Osteocyte (in vitro differentiated cells): ENCODE results near the gene TPRX2. TPM values are rescaled to one million over a fixed set of nuclear protein-coding genes. Genes with fewer than 3 reads are reported as not detected.
"Not testable (repeated sequence)": the region's sequence is repeated elsewhere in the genome, so short reads cannot be mapped to it uniquely, and the experiment has no call there.

ENCODE experiments used
- DNase-seq: peaks from one replicate; pipeline ENCODE4 v3.0.0; 2021; ENCODE audit warnings: mixed read lengths; ENCODE audit not compliant: unreplicated experiment; ENCODE audit errors: extremely low spot score
- H3K27ac Mint-ChIP-seq: one replicate; pipeline ENCODE4 v1.8.0; 2021; ENCODE audit warnings: mild to moderate bottlenecking, mixed read lengths; ENCODE audit not compliant: unreplicated experiment
- H3K27me3 Mint-ChIP-seq: one replicate; pipeline ENCODE4 v1.8.0; 2021; ENCODE audit warnings: mixed read lengths; ENCODE audit not compliant: unreplicated experiment
- H3K36me3 Mint-ChIP-seq: one replicate; pipeline ENCODE4 v1.8.0; 2021; ENCODE audit warnings: mixed read lengths; ENCODE audit not compliant: unreplicated experiment
- H3K4me1 Mint-ChIP-seq: one replicate; pipeline ENCODE4 v1.8.0; 2021; ENCODE audit warnings: mixed read lengths; ENCODE audit not compliant: unreplicated experiment
- H3K4me3 Mint-ChIP-seq: one replicate; pipeline ENCODE4 v1.8.0; 2021; ENCODE audit warnings: mild to moderate bottlenecking, moderate library complexity, mixed read lengths; ENCODE audit not compliant: unreplicated experiment
- H3K9me3 Mint-ChIP-seq: one replicate; pipeline ENCODE4 v1.8.0; 2021; ENCODE audit warnings: mixed read lengths; ENCODE audit not compliant: unreplicated experiment
- CTCF ChIP-seq: fragments of 200-600 bp; sonication (generic); IDR thresholded peaks from 2 replicates; pipeline ENCODE4 v1.5.0; 2021; ENCODE audit warnings: antibody characterized with exemption, mild to moderate bottlenecking, moderate library complexity
- total RNA-seq: library from RNA; stranded (reverse); gene quantifications from 2 replicates; pipeline ENCODE4 v1.2.1, GENCODE V29; 2021

Gene TPRX2
- total RNA-seq, 1 donor from 2014 or later, result not detected

GRCh38 chr19:47899335-47899734 is 40.3 kb downstream of the TPRX2 start:
- H3K4me3 Mint-ChIP-seq, result no peak overlapping the region
- no peak for TF ChIP-seq CTCF

DNA sequence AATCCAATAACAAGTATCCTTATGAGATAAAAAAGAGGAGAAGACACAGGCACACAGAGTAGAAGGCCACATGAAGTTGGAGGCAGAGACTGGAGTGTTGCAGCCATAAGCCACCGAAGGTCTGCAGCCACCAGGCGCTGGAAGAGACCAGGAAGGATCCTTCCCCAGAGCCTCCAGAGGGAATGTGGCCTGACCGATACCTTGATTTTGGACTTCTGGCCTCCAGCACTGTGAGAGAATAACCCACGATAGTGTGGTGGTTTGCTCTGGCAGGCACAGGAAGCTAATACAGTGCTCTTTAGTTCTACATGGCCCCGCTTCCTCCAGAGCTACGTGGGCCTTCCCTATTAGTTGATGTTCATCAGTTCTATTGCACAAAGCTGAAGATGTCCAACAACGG is 42.3 kb downstream of the TPRX2 start:
- peak; percentile 51 for DNase-seq
- Mint-ChIP-seq H3K9me3 (no peaks in the 10 kb centered on the region), H3K27me3 (peaks cover 7% of the 10 kb centered on the region), H3K27ac (no peak overlapping the region), H3K4me3 (no peak overlapping the region), H3K4me1 (no peaks in the 10 kb centered on the region), H3K36me3 (no peaks in the 10 kb centered on the region)
- no peak for TF ChIP-seq CTCF

More at GRCh38 chr19:47899335-47899734, 40.3 kb downstream of the TPRX2 start:
- no peak for DNase-seq
- Mint-ChIP-seq H3K27ac (no peak overlapping the region), H3K9me3 (peaks cover 6% of the 10 kb centered on the region), H3K4me1 (no peaks in the 10 kb centered on the region), H3K36me3 (no peaks in the 10 kb centered on the region), H3K27me3 (peaks cover 7% of the 10 kb centered on the region)

- DNase-seq, result peak; percentile 94
- not testable (repeated sequence) for H3K4me1 Mint-ChIP-seq, H3K9me3 Mint-ChIP-seq, H3K4me3 Mint-ChIP-seq, H3K27ac Mint-ChIP-seq, H3K27me3 Mint-ChIP-seq, H3K36me3 Mint-ChIP-seq
- peak; percentile 56 for TF ChIP-seq CTCF
Observed at GRCh38 chr19:47909350-47909749, 50.3 kb downstream of the TPRX2 start.

DNA sequence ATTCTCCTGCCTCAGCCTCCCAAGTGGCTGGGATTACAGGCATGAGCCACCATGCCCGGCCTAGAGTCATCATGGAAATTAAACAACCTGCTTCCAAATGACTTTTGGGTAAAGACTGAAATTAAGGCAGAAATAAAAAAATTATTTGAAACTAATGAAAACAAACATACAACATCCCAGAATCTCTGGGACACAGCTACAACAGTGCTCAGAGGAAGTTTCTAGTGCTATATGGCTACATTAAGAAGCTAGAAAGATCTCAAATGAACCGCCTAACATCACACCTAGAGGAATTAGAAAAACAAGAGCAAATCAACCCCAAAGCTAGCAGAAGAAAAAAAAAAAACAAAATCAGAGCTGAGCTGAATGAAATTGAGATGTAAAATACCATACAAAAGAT is 51.2 kb downstream of the TPRX2 start:
- not testable (repeated sequence) for H3K36me3 Mint-ChIP-seq, H3K9me3 Mint-ChIP-seq, H3K27me3 Mint-ChIP-seq, H3K4me1 Mint-ChIP-seq, H3K27ac Mint-ChIP-seq, H3K4me3 Mint-ChIP-seq
- peak; percentile 72 for DNase-seq

Other genes starting within 250 kb of the TPRX2 start
- 440 and 443 TPM in 2 replicates for gene EHD2, start 145.8 kb upstream of the TPRX2 start, total RNA-seq
- 231 and 232 TPM in 2 replicates for gene NOP53, start 113.7 kb upstream of the TPRX2 start, total RNA-seq
- gene SELENOW, start 80.5 kb upstream of the TPRX2 start, total RNA-seq, result 193 and 204 TPM in 2 replicates
- not detected in 2 replicates for gene TPRX1, start 54.7 kb upstream of the TPRX2 start, total RNA-seq
- gene CRX, start 37.3 kb upstream of the TPRX2 start, total RNA-seq, result not detected in 2 replicates
- gene SULT2A1, start 27.1 kb downstream of the TPRX2 start, total RNA-seq, result not detected in 2 replicates
- not detected in 2 replicates for gene BSPH1, start 132.9 kb downstream of the TPRX2 start, total RNA-seq
- gene ELSPBP1, start 135.4 kb downstream of the TPRX2 start, total RNA-seq, result not detected in 2 replicates
- gene CABP5, start 184.8 kb downstream of the TPRX2 start, total RNA-seq, result not detected in 2 replicates